ENCODE data around the gene FYN. TPM values are rescaled to one million over a fixed set of nuclear protein-coding genes. Genes with fewer than 3 reads are reported as not detected.

The FYN gene
- total and polyA plus RNA-seq, 2 of the 13 experiments (the other 11 are each of a cell fraction or from before 2014, with no cell fraction given): 15.5 to 24.6 TPM

DNA sequence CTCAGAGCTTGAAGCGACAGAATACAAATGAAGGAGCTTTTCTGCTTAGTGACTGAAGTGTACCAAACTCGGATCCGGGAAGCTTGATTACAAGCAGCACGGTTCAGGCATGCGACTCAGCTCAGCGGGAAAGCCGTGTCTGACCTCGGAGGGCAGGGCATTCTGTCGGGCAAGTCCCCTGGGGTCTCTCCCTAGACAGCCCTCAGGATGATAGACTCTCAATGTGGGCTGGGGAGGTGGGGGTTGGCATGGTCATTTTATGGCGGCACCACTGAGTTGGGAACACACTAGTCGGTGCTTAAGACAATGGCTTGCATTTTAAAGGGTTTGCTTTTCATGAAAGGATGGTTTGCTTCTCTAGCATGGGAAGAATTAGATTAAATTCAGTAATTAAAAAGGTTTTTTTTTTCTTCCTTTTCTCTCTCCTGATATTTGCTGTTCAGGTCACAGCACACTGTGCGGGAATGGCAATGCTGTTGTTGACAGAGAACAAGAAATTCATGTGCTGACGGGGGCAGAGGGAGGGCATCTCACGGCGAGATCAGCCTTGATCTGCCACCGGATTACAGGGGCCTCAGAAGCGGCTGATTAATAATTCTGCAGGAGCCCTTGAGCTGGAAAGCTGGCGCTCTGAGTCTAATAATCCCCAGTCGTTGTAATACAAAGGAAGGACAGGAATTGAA is 186.9 kb downstream of the FYN start:
- ATAC-seq: no peak
- H3K4me1 ChIP-seq (ENCODE audit: insufficient read depth, low read length): peaks cover 19% of the 10 kb centered on the region
- H3K79me2 ChIP-seq (ENCODE audit: insufficient read depth, low read length): no peaks in the 10 kb centered on the region
- ChIA-PET POLR2A (interaction anchor here (1.2 kb wide), 1 partner anchor 9 kb away, joined by 3 read pairs; no protein-coding TSS in a partner anchor), CTCF (ENCODE audit: low intra/inter-chr PET ratio, low total read pairs) (no interaction called here)
- intact Hi-C loops (cut with micrococcal nuclease; ENCODE audit: unreplicated experiment) (no loop called here), in situ Hi-C loops (cut with HindIII; ENCODE audit: extremely low pct_ligation_motif_present, low pct_unique_long_range_greater_than_20kb) (no loop called here)
- no peak overlapping the region for H3K9ac ChIP-seq (ENCODE audit: insufficient read depth, low read depth, low read length)
- no TSS peak for BruUV-seq (replicated peaks)
- 81% methylated on average over 19 of the region's 19 CpGs for WGBS (ENCODE audit: low lambda C conversion rate)
- TF ChIP-seq HNRNPH1 (optimal IDR thresholded peaks at IDR 0.05; ENCODE audit: low read depth, low read length) (no peak), NPAS2 (CRISPR knock-in tag; IDR thresholded peaks at IDR 0.05; ENCODE audit: borderline replicate concordance) (no peak), ZSCAN21 (CRISPR knock-in tag; IDR thresholded peaks at IDR 0.05; ENCODE audit: borderline replicate concordance) (no peak), NFIB (CRISPR knock-in tag; IDR thresholded peaks at IDR 0.05; ENCODE audit: borderline replicate concordance) (no peak), ZNF616 (CRISPR knock-in tag; IDR thresholded peaks at IDR 0.05; ENCODE audit: low read depth) (no peak), ZNF546 (CRISPR knock-in tag; conservative IDR thresholded peaks at IDR 0.05) (no peak), ZMAT3 (CRISPR knock-in tag; conservative IDR thresholded peaks at IDR 0.05) (no peak), ZNF780A (CRISPR knock-in tag; IDR thresholded peaks at IDR 0.05) (no peak)
- TF ChIP-seq, protein P1, sequence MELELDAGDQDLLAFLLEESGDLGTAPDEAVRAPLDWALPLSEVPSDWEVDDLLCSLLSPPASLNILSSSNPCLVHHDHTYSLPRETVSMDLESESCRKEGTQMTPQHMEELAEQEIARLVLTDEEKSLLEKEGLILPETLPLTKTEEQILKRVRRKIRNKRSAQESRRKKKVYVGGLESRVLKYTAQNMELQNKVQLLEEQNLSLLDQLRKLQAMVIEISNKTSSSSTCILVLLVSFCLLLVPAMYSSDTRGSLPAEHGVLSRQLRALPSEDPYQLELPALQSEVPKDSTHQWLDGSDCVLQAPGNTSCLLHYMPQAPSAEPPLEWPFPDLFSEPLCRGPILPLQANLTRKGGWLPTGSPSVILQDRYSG (CRISPR knock-in tag; IDR thresholded peaks at IDR 0.05): no peak
- H2AFZ ChIP-seq (ENCODE audit: low read length): no peak overlapping the region
- no peak overlapping the region for H3K27ac ChIP-seq (ENCODE audit: extremely low read length, insufficient read depth, low read length)
- no peak for FAIRE-seq
- H3K27me3 ChIP-seq (ENCODE audit: control insufficient read depth in 1 of 2, insufficient read depth in 2 of 2, low read length in 2 of 2): no peaks in the 10 kb centered on the region
- H3K4me2 ChIP-seq (ENCODE audit: low read depth, low read length): no peak overlapping the region
- no peaks in the 10 kb centered on the region for H3K9me3 ChIP-seq (ENCODE audit: low read length)
- H4K20me1 ChIP-seq (ENCODE audit: insufficient read depth, low read length): no peaks in the 10 kb centered on the region
- no peak overlapping the region for H3K4me3 ChIP-seq (replicated peaks in 1 of 3; ENCODE audit: insufficient read depth in 1 of 3, low read depth in 2 of 3, low read length in 3 of 3)
- DNase-seq (ENCODE audit: low spot score): no peak
- H3K36me3 ChIP-seq (replicated peaks in 1 of 2; ENCODE audit: control insufficient read depth in 1 of 2, insufficient read depth in 2 of 2, low read length in 2 of 2): peaks cover 3 to 5% of the 10 kb centered on the region in 2 experiments; a peak in 3 of 5 replicates

Data from HepG2 (cell line).